Vein endothelial cell (primary cell): ENCODE results near the gene CNBD2. TPM values are rescaled to one million over a fixed set of nuclear protein-coding genes. Genes with fewer than 3 reads are reported as not detected.

ENCODE experiments used
- small RNA-seq: library from RNA; depleted of rRNA; stranded (forward); fragments of <200 nt; gene quantifications from one replicate; pipeline ENCODE3, GENCODE V24; 2012
- total RNA-seq: library from RNA; depleted of rRNA; stranded (reverse); fragments of >200 nt; gene quantifications from 2 replicates; pipeline ENCODE4 v1.2.3, GENCODE V29; 2012

The CNBD2 gene
- total RNA-seq, result 2.7 and 3.6 TPM in 2 replicates

GRCh38 chr20:35967979-35968640 is at the start of gene CNBD2:
Gene CNBD2, plus strand, starts transcription at chr20:35968590. Its CDS starts 173 bp downstream, at chr20:35968763.

DNA sequence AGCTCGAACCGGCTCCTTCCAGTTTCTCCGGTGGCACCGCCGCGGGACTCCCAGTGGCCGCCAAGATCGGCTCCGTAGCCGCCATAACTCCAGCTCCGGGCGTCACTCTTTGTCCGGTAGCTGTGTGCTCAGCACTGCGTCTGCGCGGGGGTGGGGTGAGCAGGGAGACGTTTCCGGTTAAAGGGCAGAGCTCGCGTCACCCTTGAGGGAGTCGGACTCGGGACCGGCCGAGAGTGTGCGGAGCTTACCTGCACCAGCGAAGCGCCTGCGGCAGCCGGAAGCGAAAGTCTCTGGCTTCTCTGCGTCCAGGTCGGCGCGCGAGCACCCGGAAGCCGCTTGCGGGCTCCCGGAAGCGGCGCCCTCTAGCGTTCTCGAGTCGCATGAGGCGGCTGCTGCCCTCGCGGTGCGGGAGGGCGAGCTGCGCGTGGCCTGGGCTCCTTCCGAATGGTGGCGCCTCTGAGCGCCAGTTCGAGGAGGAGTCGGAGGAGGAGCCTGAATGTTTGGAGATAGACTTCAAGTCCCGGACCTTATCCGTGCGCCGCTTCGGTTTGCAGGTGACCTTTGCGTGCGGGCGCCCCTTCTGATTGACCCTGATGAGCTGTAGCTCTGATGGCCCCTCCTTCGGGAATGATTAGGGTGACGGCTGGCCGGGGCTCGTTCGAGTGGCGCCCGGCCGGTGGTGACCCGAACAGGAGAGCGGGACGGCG is 14.0 kb upstream of the CNBD2 start, which contains the start of gene SCAND1:
SCAND1 (minus strand) TSS at position 303 of the 707 bp plus-strand sequence; CDS start at position 85, 218 bp downstream.

Small RNA genes within 50 kb of the gene (small RNA-seq; reads per million reads assigned to genes)
- gene RNU6-937P, result not detected

Other genes with a start within 250 kb of the CNBD2 start
- gene RBM39, start 226.3 kb upstream of the CNBD2 start, total RNA-seq, result 229 and 246 TPM in 2 replicates
- 29.4 and 34.6 TPM in 2 replicates for gene PHF20, start 196.6 kb upstream of the CNBD2 start, total RNA-seq
- 83.8 and 107 TPM in 2 replicates for gene SCAND1, start 14.1 kb upstream of the CNBD2 start, total RNA-seq
- gene EPB41L1, start 186.2 kb downstream of the CNBD2 start, total RNA-seq, result 12.5 and 24.5 TPM in 2 replicates